HG03558 (cell line): ENCODE results near the gene IFNA7.
"Not testable (repeated sequence)": the region's sequence is repeated elsewhere in the genome, so short reads cannot be mapped to it uniquely, and the experiment has no call there.

Source experiments
- ATAC-seq: cut with Tn5 transposase; IDR thresholded peaks from one replicate; pipeline ENCODE4 v1.9.1; 2021; ENCODE audit warnings: moderate number of reproducible peaks; ENCODE audit not compliant: unreplicated experiment; ENCODE audit errors: extremely low read depth

Gene IFNA7

DNA sequence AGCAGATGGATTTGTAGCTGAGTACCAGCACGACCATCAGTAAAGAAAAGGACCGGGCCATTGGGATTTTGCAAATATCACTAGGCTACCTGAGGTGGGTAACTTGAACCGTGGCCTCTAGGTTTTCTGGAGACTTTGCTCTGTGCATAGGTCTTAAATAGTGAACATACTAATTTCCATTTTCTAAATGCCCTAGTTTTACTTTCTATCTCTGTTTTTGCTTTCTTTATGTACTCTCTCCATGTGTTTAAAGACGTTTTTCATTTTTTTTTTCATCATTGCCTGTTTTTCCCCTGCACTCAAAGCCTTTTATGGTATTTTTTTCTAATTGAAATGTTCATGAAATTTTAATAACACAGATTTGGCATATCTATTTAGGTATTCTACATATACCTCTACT lies at the start of gene IFNA7:
IFNA7 (minus strand) TSS at position 101 of the 400 bp plus-strand sequence; CDS start at position 61, 40 bp downstream.
- ATAC-seq, result not testable (repeated sequence)

GRCh38 chr9:21251638-21252037 lies 49.6 kb upstream of the IFNA7 start:
- ATAC-seq, result no peak

- ATAC-seq, result no peak
Measured at GRCh38 chr9:21251190-21251589, 49.2 kb upstream of the IFNA7 start.

DNA sequence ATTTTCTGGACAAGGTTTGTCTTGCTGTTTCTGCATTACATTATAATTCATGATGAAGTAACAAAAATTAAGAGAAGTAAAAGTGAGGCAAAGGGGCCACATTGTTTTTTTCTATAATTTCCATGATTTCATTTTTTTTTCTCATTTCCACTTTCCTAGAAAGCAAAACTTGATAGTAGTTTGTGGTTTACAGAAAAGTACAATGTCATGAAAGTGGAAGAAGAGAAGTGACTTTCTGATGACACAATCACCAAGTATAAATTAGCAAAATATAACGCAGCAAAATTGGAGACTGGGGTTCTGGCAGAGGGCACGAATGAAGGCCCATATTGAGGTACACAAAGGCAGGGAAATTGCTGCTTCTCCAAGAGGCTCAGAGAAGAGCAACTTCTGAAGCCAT lies 42.8 kb upstream of the IFNA7 start:
- no peak for ATAC-seq

GRCh38 chr9:21239911-21240310 lies 37.9 kb upstream of the IFNA7 start, which contains the start of gene IFNA14:
IFNA14 (minus strand) TSS chr9:21240005; CDS start chr9:21239935, 70 bp downstream.
- ATAC-seq, result no peak

GRCh38 chr9:21236360-21236714 lies 34.3 kb upstream of the IFNA7 start:
- ATAC-seq, result not testable (repeated sequence)

DNA sequence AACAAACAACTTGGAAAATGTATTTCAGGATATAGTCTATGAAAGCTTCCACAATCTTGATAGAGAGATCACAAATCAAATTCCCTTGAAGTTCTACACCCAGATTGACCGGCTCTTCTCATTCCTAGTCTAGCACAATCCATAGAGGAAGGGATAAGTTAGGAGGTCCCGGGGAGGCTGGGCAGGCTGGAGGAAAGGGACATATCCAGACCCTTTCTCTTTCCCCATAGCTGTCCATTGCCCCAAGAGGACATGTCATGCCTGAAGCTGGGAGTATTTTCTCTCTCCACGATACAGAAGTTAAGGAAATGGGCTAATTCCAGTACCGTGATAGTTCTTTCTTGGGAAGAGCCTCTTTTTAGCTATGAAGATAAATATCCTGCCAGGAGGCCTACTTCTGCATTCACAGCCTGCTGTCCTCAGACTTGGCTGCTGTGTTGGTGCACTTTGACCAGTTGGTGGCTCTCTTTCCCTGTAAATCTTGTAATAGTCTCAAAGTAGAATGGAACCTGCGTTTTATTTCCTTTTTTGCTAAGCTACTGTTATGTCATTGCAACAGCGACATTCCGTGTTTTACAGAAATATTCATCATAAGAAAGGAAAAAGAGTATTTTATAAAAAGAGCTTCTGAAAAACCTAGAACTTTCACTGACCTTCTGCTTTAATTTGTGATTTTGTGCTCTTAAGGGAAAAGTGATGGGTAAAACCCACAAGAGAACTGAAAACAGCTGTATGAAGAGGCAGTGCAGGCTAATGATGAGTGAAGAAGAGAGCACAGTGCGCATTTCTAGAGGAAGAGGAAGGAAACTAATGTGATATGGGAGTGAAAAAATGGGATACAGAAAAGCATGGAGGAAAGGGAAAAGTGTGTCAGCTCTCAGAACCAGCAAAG lies 33.7 kb upstream of the IFNA7 start:
- peak; percentile 74 for ATAC-seq

GRCh38 chr9:21234153-21234687 lies 32.2 kb upstream of the IFNA7 start:
- ATAC-seq, result no peak

GRCh38 chr9:21233258-21233657 lies 31.3 kb upstream of the IFNA7 start:
- ATAC-seq, result no peak

GRCh38 chr9:21228122-21228521 lies 26.1 kb upstream of the IFNA7 start, which contains the start of gene IFNA17:
IFNA17 (minus strand) TSS chr9:21228222; CDS start chr9:21228173, 49 bp downstream.
- no peak for ATAC-seq

DNA sequence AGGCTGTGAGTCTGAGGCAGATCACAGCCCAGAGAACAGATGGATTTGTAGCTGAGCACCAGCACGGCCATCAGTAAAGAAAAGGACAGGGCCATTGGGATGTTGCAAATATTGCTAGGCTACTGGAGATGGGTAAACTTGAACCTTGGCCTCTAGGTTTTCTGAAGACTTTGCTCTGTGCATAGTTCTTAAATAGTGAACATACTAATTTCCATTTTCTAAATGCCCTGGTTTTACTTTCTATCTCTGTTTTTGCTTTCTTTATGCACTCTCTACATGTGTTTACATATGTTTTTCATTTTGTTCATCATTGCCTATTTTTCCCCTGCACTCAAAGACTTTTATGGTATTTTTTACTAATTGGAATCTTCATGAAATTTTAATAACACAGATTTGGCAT lies 15.2 kb upstream of the IFNA7 start, which contains the start of gene IFNA16:
IFNA16 (minus strand) TSS at position 101 of the 400 bp plus-strand sequence; CDS start at position 95, 6 bp downstream.
- not testable (repeated sequence) for ATAC-seq

DNA sequence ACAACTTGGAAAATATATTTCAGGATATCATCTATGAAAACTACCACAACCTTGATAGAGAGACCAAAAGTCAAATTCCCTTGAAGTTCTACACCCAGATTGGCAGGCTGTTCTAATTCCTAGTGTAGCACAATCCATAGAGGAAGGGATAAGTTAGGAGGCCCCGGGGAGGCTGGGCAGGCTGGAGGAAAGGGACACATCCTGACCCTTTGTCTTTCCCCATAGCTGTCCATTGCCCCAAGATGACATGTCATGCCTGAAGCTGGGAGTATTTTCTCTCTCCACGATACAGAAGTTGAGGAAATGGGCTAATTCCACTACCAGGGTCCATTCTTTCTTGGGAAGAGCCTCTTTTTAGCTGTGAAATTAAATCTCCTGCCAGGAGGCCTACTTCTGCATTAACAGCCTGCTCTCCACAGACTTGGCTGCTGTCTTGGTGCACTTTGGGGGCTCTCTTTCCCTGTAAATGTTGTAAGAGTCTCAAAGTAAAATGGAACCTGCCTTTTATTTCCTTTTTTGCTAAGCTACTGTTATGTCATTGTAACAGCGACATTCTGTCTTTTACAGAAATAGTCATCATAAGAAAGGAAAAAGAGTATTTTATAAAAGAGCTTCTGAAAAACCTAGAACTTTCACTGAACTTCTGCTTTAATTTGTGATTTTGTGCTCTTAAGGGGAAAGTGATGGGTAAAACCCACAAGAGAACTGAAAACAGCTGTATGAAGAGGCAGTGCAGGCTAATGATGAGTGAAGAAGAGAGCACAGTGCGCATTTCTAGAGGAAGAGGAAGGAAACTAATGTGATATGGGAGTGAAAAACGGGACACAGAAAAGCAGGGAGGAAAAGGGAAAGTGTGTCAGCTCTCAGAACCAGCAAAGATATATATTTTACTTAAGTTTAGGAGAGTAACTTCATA lies 11.7 kb upstream of the IFNA7 start:
- ATAC-seq, result peak; percentile 67

GRCh38 chr9:21212160-21212559 lies 10.2 kb upstream of the IFNA7 start:
- not testable (repeated sequence) for ATAC-seq

DNA sequence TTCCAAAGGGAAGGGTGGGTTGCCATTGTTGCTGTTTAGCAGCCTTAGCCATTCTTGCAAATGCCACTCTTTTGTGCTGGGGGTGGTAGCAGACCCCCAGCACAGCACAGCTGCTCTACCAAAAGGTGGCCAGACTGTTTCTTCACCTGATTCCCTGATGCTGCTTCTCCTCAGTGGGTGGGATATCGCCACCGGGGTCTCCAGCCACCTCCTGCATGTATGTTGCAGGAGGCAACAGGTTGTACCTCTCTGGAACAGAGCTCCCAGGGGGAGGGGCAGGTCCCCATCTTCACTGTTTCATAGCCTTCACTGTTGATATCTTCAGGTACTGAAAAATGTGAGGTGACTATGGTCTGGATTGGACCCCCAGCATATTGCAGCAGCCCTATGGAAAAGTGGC lies 8.8 kb upstream of the IFNA7 start:
- ATAC-seq, result not testable (repeated sequence)

GRCh38 chr9:21210311-21210710 lies 8.3 kb upstream of the IFNA7 start:
- no peak for ATAC-seq

- ATAC-seq, result not testable (repeated sequence)
Measured at GRCh38 chr9:21207043-21207442, 5.0 kb upstream of the IFNA7 start, which contains the start of gene IFNA10. IFNA10 (minus strand) TSS chr9:21207143; CDS start chr9:21207097, 46 bp downstream.

- ATAC-seq, result no peak
Measured at GRCh38 chr9:21205204-21205603, 3.2 kb upstream of the IFNA7 start.

DNA sequence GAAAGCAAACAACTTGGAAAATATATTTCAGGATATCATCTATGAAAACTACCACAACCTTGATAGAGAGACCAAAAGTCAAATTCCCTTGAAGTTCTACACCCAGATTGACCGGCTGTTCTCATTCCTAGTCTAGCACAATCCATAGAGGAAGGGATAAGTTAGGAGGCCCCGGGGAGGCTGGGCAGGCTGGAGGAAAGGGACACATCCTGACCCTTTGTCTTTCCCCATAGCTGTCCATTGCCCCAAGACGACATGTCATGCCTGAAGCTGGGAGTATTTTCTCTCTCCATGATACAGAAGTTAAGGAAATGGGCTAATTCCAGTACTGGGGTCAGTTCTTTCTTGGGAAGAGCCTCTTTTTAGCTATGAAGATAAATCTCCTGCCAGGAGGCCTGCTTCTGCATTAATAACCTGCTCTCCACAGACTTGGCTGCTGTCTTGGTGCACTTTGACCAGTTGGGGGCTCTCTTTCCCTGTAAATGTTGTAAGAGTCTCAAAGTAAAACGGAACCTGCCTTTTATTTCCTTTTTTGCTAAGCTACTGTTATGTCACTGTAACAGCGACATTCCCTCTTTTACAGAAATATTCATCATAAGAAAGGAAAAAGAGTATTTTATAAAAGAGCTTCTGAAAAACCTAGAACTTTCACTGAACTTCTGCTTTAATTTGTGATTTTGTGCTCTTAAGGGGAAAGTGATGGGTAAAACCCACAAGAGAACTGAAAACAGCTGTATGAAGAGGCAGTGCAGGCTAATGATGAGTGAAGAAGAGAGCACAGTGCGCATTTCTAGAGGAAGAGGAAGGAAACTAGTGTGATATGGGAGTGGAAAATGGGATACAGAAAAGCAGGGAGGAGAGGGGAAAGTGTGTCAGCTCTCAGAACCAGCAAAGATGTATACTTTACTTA lies 6.9 kb downstream of the IFNA7 start:
- ATAC-seq, result peak; percentile 87

DNA sequence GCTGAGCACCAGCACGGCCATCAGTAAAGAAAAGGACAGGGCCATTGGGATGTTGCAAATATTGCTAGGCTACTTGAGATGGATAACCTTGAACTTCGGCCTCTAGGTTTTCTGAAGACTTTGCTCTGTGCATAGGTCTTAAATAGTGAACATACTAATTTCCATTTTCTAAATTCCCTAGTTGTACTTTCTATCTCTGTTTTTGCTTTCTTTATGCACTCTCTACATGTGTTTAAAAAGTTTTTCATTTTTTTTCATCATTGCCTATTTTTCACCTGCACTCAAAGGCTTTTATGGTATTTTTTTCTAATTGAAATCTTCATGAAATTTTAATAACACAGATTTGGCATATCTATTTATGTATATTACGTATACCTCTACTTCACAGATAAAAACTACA lies 14.5 kb downstream of the IFNA7 start, which contains the start of gene IFNA4:
IFNA4 (minus strand) TSS at position 101 of the 400 bp plus-strand sequence; CDS start at position 45, 56 bp downstream.
- not testable (repeated sequence) for ATAC-seq
